HG02623 (cell line): ENCODE measurements around the gene GREB1L.
"Not testable (repeated sequence)": the region's sequence is repeated elsewhere in the genome, so short reads cannot be mapped to it uniquely, and the experiment has no call there.

Source experiments
- ATAC-seq: cut with Tn5 transposase; IDR thresholded peaks from one replicate; pipeline ENCODE4 v1.9.1; 2021; ENCODE audit warnings: moderate library complexity; ENCODE audit not compliant: unreplicated experiment

The GREB1L gene

DNA sequence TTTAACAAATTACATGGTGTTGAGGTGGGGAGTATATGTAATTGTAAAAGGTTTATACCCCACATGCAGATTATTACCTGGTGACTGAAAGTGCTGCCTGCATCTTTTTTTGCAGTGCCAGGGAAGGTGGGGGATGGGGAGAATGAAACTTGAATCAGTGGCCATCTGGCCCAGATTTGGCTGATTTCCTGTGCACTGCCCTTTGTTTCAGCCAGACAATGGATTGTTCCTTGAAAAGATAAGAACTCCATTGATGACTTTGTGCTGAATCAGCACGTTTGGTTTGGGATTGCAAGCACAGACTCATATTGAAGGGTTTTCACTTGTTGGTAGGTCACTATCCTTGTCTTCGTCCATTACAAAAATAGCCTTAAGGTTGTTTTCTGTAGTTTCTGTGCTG is 20.9 kb downstream of the GREB1L start:
- ATAC-seq = no peak

DNA sequence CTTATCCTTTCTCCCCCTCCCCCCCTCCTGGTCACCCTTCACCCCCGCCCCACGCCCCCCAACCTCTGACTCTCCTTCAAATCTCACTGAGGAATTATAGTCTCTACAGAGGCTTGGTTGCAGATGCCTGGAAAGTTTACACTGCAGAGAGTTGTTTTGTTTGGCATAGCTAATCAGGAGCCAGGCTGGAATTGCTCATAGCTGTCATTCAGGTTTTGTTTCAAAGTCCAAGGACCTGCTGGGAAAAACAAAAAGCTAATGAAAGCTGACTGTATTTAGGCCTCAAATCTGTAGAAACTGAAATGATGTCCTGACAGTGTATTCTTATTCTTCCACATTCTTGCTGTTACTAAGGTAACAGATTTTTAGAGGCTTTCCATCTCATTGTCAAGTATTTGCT is 22.6 kb downstream of the GREB1L start:
- no peak for ATAC-seq

- ATAC-seq = no peak
Measured at GRCh38 chr18:21265971-21266673, 24.1 kb downstream of the GREB1L start.

GRCh38 chr18:21267400-21267799 is 25.4 kb downstream of the GREB1L start:
- no peak for ATAC-seq

DNA sequence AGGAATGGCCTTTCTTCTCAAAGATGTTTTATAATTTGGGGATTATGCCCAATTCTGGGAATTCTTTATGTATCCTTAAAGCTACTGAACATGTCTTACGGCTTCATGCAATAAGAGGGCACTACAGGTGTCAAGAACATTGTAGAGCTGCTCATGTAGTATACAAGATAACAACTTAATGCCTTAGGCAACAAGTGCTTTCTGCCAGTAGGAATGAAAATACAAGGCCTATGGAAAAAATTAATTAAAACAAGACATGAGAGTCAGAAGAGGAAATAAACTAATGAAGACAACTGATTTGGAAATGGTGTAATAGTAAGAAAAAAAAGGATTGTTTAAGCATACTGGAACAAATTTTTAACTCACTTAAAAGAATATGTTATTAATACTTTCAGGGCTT is 27.3 kb downstream of the GREB1L start:
- no peak for ATAC-seq

- ATAC-seq = no peak
Measured at GRCh38 chr18:21270453-21270852, 28.4 kb downstream of the GREB1L start.

DNA sequence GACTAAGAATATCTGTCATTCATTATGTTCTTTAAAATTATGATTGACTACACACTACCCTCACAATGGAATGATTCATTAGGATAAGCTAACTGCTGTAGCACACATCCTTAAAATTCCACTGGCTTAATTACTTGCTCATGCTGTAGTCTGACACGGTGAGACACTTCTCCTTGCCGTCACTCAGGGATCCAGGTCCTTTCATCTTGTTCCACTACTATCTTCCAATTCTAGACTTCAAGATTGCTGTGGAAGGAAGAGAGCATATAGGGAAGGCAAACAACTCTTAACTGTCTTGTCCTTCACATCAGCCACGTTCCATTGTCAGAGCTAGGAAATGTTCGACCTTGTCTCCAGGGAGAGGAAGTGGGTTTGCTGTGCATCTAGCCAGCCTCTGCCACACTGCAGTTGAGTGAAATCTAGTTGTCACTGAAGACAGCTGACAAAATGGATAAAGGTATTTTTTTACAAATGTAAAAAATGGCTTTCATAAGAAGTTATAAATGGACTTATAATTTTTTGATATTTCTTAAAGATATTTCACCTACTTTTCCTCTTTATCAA is 30.1 kb downstream of the GREB1L start:
- ATAC-seq = no peak

- no peak for ATAC-seq
Measured at GRCh38 chr18:21273568-21273967, 31.5 kb downstream of the GREB1L start.

DNA sequence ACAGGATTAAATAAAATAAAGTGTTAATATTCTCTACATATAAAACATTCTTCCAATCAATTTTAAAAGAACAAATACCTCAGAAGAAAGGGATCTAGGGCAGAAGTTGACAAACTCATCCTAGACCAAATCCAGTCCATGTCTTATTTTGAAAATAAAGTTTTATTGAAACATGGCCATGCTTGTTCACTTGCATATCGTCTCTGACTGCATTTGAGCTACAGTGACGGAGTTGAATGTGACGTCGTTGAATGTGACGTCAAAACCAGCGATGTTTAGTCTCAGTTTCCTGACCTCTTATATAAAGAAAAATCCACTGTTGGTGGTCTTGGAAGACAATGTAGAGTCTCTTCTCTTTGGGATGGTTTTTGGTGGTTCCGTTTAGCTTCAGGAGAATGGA is 33.6 kb downstream of the GREB1L start:
- no peak for ATAC-seq

GRCh38 chr18:21277578-21277977 is 35.5 kb downstream of the GREB1L start:
- no peak for ATAC-seq

DNA sequence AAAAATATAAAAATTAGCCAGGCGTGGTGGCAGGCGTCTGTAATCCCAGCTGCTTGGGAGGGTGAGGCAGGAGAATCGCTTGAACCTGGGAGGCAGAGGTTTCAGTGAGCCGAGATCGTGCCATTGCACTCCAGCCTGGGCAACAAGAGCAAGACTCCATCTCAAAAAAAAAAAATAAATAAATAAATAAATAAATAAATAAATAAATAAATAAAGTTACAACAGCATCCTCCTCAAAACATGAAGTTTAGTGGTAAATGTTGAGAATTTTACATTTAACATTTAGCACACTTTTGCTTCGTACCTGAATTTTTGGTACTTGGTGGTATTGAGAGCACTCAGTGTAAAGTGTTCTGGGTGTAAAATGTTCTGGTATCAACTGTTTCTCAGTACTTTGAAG is 36.2 kb downstream of the GREB1L start:
- ATAC-seq = not testable (repeated sequence)

GRCh38 chr18:21281603-21282002 is 39.6 kb downstream of the GREB1L start:
- ATAC-seq = no peak

GRCh38 chr18:21284540-21284939 is 42.5 kb downstream of the GREB1L start:
- ATAC-seq = no peak

- no peak for ATAC-seq
Measured at GRCh38 chr18:21289827-21290226, 47.8 kb downstream of the GREB1L start.

- ATAC-seq = no peak
Measured at GRCh38 chr18:21291106-21291505, 49.1 kb downstream of the GREB1L start.

GRCh38 chr18:21293479-21293878 is 51.4 kb downstream of the GREB1L start:
- ATAC-seq = no peak

- no peak for ATAC-seq
Measured at GRCh38 chr18:21295101-21295500, 53.1 kb downstream of the GREB1L start.

DNA sequence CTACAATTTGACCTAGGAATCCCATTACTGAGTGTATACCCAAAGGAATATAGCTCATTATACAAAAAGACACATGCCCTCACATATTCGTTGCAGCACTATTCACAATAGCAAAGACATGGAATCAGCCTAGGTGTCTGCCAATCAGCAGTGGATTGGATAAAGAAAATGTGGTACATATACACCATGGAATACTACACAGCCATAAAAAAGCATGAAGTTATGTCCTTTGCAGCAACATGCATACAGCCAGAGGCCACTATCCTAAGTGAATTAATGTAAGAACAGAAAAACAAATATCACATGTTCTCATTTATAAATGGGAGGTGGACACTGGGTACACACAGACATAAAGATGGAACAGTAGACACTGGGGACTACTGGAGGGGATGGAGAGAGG is 54.0 kb downstream of the GREB1L start:
- ATAC-seq = no peak

- no peak for ATAC-seq
Measured at GRCh38 chr18:21298351-21298750, 56.3 kb downstream of the GREB1L start.

DNA sequence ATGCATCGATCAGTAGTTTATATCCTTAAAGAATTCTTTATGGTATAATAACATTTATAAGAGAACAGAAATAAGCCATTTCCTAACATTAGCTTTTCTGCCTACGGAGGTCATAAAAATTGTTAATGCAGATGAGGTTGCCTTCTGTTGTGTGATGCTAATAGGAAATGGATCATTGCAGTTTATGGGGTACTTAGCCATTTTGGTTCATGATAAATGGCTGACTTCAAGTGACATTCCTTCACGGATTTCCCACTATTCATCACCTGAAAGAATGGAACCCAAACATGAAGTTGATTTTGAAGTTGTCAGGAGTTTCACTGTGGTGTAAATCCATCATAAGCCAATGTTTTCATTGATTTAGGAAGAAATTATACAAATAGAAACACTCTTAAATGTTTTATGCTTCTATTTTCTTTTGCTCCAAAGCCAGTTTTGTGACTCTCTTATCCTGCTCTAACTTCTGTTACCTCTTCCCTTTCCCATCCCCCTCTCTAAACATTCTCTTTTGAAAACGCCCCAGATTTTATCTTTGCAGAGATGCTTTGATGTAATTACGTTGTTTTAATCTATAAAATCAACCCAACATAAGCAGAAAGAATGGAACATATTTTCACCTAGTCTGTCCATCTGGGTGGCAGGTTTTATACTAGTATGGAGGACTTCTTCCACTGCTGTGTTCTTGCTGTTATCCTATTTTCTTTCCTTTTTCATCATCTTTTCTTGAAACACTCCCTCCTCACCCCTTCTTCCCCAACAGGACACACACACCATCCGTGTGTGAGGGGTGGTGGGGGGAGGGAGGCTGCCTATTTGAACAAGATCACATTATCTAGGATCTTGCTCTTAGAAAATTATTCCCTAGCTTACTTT is 58.2 kb downstream of the GREB1L start:
- no peak for ATAC-seq

- no peak for ATAC-seq
Measured at GRCh38 chr18:21300908-21301200, 58.8 kb downstream of the GREB1L start.

DNA sequence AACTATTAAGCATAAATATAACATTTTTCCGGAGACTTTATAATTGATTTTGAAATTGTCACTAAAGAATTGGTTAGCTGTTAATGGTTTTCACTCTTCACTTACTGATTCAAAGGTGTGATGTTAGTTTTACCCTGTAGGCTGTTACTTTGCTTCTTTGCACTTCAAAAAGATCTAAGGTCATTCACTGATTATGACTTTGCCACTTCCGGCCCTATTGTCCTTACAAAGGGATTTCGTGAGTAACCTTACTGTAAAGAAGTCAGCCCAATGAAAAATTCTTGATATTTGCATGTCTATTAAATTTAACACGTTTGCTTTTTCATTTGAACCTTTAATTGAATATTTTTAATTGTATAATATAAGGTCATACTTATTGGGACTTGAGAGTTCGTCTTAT is 61.4 kb downstream of the GREB1L start:
- ATAC-seq = no peak
